Measurements from ENCODE around the gene PSTPIP1. TPM values are rescaled to one million over a fixed set of nuclear protein-coding genes. Genes with fewer than 3 reads are reported as not detected.

PSTPIP1 gene
- total RNA-seq, 4 donors from 2014 or later, result 2.9 to 8.9 (median 4.0) TPM

DNA sequence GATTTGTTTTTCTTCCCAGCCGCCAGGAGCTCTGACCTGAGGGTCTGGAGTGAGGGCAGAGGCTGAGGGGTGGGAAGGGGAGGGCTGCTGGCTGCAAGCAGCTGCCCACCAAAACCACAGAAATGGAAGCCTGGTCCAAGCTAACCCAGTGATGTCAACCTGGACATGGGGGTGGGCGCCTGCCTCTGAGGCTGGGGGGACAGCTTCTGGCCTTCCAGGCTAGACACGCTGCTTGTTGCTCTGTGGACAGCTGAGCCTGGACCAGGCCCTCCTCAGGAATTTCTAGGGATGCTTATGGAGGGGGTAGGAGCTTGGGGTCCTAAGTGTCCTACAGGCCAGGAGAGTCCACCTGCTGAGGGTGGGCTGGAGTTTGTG is 21.4 kb downstream of the PSTPIP1 start:
- no peak overlapping the region for H3K4me3 ChIP-seq (ENCODE audit: low read depth, poor library complexity, severe bottlenecking)
- DNase-seq (ENCODE audit: low spot score in 2 of 2), result no peak
- TF ChIP-seq, protein P1, sequence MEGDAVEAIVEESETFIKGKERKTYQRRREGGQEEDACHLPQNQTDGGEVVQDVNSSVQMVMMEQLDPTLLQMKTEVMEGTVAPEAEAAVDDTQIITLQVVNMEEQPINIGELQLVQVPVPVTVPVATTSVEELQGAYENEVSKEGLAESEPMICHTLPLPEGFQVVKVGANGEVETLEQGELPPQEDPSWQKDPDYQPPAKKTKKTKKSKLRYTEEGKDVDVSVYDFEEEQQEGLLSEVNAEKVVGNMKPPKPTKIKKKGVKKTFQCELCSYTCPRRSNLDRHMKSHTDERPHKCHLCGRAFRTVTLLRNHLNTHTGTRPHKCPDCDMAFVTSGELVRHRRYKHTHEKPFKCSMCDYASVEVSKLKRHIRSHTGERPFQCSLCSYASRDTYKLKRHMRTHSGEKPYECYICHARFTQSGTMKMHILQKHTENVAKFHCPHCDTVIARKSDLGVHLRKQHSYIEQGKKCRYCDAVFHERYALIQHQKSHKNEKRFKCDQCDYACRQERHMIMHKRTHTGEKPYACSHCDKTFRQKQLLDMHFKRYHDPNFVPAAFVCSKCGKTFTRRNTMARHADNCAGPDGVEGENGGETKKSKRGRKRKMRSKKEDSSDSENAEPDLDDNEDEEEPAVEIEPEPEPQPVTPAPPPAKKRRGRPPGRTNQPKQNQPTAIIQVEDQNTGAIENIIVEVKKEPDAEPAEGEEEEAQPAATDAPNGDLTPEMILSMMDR (IDR thresholded peaks at IDR 0.05), result no peak
- TF ChIP-seq POLR2A (IDR thresholded peaks at IDR 0.05), result no peak
- intact Hi-C loops (cut with DNase I; ENCODE audit: low total_unique reads), result no loop called here
- whole genome bisulfite sequencing, 2 donors, result 95 to 100% methylated on average over 2 to 3 of the region's 3 CpGs

DNA sequence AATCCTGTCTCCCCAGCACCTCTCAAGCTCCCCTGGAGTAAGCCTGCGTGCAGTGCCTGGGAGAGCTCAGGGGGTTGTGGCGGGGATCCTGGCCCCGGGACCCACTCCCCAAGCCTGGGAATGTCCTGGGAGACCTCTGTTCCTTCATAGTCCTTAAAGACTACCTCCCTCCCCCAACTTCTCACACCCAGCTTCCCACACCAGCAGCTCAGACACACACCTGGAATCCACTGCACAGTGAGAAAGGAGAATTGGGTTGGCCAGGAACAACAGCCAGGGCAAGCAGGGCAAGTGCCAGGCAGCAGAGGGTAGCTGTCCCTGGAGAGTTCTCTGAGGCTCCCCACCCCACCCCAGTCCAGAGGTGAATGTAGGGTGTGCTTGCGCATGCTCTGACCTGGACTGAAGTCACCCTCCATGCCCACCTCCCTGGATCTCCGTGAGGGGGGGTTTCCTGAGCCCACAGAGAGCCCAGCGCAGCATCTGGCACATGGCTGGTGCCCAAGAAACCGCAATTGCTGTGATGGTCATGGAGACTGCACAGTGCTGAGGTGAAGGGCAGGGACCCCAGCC is 22.2 kb downstream of the PSTPIP1 start:
- WGBS, 2 donors, result 89 to 90% methylated on average over 7 of the region's 7 CpGs
- intact Hi-C loops (cut with DNase I; ENCODE audit: low total_unique reads), result no loop called here
- H3K4me3 ChIP-seq (ENCODE audit: low read depth, poor library complexity, severe bottlenecking), result no peak overlapping the region
- TF ChIP-seq POLR2A (IDR thresholded peaks at IDR 0.05), result no peak
- TF ChIP-seq, protein P1 (IDR thresholded peaks at IDR 0.05), result no peak
- no peak for DNase-seq (ENCODE audit: low spot score in 2 of 2)

DNA sequence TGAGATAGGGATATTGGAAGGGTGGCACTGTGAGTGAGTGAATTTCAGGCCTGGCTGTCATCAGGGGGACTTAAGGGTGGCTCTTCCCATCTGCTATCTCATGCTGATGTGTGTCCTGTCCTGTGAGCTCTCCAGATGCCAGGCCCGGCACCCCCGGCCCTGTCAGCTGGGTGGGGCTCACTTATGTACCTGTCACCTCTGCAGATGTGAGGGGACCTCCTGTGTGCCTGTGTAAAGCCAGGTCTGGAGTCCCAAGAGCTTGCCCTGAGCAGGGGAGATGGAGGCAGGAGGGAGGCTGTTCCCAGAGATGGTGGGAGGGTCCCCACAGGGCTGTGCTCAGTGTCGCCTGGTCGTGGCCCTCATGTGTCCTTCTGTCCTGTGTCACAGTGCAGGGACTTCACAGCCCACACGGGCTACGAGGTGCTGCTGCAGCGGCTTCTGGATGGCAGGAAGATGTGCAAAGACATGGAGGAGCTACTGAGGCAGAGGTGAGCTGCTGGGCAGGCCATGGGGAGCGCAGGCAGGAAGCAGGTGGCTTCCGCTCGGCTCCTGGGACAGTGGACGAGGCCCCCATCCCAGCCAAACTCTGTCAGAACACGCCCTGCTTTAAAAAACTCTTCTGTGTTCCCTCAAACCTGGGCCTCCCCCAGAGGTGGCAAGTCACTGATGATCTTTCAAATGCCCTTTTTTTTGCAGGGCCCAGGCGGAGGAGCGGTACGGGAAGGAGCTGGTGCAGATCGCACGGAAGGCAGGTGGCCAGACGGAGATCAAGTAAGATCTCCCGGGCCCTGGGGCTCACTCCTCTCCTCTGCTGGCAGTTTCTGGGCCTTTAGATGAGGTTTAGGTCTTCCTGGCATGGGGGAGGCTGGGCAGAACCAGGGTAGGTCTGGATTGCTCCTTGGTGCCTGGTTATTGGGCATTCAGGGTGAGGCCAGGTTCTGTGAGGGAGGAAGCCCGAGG is 23.1 kb downstream of the PSTPIP1 start:
- TF ChIP-seq, protein P1 (IDR thresholded peaks at IDR 0.05), result no peak
- TF ChIP-seq POLR2A (IDR thresholded peaks at IDR 0.05), result no peak
- H3K4me3 ChIP-seq (ENCODE audit: low read depth, poor library complexity, severe bottlenecking), result no peak overlapping the region
- no peak for DNase-seq (ENCODE audit: low spot score in 2 of 2)
- 88 to 96% methylated on average over 19 to 20 of the region's 20 CpGs for WGBS, 2 donors
- intact Hi-C loops (cut with DNase I; ENCODE audit: low total_unique reads), result no loop called here

DNA sequence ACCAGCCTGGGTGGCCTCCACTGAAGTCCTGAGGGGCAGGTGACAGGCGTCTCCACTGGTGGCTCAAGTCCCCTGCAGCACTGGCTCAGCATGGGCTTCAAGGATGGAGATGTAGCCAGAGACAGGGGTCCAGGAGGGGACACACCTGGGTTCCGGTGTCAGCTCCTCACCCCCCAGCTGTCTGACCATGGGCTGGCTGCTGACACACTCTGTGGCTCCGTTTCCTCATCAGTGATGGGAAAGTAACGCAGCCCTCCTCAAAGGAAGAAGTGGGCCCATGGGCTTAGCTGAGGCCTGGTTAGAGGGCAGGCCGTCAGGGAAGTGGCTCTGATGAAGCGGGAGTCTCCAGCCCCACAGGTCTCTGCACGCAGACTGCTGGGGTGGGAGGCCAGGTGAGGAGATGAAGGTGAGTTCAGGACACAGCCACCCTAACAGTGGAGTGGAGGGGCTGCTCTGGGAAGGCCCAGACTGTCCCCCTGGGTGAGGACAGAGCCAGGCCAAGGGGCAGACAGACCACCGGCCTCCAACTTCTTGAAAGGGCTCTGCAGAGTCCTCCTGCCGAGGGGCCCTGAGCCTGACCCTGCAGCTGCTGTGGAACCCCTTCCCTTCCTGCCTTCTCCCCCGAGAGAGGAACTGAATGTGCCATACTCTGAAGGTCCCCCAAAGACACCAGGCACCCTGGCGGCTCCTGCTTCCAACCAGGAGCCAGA is 24.0 kb downstream of the PSTPIP1 start:
- no peak overlapping the region for H3K4me3 ChIP-seq (ENCODE audit: low read depth, poor library complexity, severe bottlenecking)
- DNase-seq (ENCODE audit: low spot score in 2 of 2), result no peak
- no peak for TF ChIP-seq POLR2A (IDR thresholded peaks at IDR 0.05)
- TF ChIP-seq, protein P1 (IDR thresholded peaks at IDR 0.05), result no peak
- 88 to 89% methylated on average over 9 to 11 of the region's 11 CpGs for WGBS, 2 donors
- intact Hi-C loops (cut with DNase I; ENCODE audit: low total_unique reads), result no loop called here

DNA sequence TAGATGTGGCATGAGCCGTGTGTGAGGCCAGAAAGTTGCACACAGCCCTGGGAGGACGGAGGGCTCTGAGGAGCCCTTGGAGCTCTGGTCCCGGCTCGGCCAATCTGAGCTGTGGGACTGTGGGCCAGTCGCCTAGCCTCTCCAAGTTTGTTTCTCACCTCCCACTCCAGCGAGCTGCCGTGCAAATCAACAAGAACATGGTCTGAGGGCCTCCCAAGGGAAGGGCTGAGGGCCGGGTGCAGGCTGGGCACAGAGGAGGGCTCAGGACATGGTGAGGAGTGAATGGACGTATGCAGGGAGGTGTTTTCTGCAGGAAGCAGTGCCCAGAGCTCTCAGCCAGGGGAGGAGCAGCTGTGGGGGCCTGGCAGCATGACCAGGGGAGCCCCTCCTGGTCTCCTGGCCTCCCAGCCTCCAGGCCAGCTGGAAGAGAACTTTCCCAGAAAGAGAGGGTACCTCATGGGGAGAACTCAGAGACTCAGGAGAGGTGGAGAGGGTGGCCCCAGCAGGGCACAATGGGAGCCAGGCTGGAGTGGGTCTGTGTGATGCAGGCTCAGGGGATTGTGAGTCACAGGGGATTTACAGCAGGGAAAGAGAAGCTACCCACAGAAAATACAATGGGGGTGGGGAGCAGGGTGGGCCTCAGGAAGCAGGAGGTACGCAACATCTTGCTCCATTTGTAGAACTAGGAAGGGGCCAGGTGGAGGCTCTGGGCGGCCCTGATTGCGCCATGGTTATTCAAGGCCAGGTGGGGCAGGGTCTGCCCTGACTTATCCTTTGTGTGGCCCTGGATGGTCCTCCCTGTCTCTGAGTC is 24.8 kb downstream of the PSTPIP1 start:
- 80 to 81% methylated on average over 12 of the region's 12 CpGs for WGBS, 2 donors
- DNase-seq (ENCODE audit: low spot score in 2 of 2), result no peak
- TF ChIP-seq POLR2A (IDR thresholded peaks at IDR 0.05), result no peak
- TF ChIP-seq, protein P1 (IDR thresholded peaks at IDR 0.05), result no peak
- intact Hi-C loops (cut with DNase I; ENCODE audit: low total_unique reads), result no loop called here
- no peak overlapping the region for H3K4me3 ChIP-seq (ENCODE audit: low read depth, poor library complexity, severe bottlenecking)

Data from lower leg skin (tissue), 4 donors.